SHP77 (cell line): ENCODE measurements around the gene WDFY3.
"Not testable (repeated sequence)": the region's sequence is repeated elsewhere in the genome, so short reads cannot be mapped to it uniquely, and the experiment has no call there.

Source experiments
- DNase-seq, 2 experiments: peaks; one replicate each; lab custom pipeline; 2025; lab: John Stamatoyannopoulos, UW

WDFY3 gene

DNA sequence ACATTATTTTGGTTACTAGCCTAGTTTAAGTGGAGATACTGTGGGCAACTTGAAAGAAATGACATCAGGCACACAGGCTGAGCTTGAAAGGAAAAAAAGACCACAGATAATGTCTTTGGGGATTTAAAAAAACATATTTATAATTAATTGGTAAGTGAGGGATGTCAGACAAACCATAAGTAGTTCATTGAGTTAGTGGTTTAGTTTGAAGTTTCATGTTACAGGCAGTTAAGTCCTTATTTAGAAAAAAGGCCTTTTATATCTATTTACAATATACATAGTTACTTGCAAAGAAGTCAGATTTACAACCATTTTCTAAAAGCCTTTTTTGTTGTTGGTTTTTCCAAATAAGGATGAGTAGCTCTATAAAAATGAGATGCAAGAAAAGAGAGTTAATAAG is 294.3 kb downstream of the WDFY3 start:
- DNase-seq: no peak

DNA sequence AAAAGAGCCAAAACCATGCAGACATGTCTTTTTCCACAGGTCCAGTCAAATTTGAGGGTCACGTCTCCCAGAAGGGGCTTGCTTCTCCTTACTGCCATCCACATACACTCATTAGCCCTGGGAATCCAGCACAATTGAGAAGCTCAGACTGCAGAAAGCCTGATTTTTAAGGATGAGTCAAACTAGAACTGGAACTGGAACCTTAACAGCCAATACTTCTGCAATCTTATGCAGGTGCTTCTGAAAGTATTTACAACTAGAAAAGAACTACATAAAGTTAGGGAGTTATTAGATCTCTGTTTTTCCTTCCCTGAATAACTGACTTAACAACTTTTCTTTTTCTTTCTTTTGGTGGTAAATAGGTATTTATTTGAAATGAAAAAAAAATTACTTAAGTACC is 297.3 kb downstream of the WDFY3 start:
- DNase-seq: no peak

DNA sequence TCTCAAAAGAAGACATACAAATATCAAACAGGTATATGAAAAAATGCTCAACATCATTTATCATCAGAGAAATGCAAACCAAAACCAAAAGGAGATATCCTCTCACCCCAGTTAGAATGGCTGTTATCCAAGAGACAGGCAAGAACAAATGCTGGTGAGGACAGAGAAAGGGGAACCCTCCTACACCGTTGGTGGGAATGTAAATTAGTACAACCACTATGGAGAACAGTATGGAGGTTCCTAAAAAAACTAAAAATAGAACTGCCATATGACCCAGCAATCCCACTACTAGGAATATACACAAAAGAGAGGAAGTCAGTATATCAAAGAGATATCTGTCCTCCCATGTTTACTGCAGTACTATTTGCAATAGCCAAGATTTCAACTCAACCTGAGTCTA is 300.1 kb downstream of the WDFY3 start:
- DNase-seq: no peak

DNA sequence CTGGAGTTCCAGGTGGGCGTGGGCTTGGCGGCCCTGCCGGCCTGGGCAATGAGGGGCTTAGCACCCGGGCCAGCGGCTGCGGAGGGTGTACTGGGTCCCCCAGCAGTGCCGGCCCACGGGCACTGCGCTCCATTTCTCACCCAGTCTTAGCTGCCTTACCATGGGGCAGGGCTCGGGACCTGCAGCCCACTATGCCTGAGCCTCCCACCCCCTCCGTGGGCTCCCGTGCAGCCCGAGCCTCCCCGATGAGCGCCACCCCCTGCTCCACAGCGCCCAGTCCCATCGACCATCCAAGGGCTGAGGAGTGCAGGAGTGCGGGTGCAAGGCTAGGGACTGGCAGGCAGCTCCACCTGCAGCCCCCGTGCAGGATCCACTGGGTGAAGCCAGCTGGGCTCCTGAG is 301.7 kb downstream of the WDFY3 start:
- DNase-seq: not testable (repeated sequence)

DNA sequence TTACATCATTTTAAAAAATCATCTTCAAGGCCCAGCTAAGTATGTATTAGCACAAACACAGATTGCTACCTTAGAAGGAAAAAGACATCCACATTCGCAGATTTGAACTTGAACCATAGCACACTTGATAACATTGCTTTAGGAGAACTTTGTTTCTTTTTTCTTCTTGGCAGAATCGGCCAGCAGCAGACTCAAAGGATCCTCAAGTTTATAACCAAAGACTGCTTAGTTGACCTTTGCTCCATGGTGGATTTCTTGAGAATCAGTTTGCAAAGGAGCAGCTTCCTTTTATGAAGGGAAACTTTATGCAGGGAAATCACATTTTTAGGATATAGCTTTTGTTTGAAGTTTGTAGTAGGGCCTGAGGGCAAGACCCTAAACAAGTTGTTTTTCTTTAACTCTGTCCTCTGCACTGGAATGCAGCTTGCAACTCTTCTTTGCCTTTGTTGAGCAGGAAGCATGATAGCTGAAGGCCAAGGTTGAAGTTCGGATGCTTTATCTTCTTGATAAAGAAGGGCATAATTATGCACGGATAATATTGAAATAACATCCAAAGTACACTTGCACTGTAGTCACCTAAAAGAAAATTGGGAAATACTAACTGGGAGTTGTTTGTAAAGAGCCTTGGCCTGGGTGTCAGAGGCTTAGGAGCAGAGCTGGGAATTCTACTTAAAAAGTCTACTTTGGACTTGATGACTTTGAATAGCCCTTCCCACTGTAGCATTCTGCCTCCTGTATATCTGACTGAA is 305.1 kb downstream of the WDFY3 start:
- DNase-seq: no peak

DNA sequence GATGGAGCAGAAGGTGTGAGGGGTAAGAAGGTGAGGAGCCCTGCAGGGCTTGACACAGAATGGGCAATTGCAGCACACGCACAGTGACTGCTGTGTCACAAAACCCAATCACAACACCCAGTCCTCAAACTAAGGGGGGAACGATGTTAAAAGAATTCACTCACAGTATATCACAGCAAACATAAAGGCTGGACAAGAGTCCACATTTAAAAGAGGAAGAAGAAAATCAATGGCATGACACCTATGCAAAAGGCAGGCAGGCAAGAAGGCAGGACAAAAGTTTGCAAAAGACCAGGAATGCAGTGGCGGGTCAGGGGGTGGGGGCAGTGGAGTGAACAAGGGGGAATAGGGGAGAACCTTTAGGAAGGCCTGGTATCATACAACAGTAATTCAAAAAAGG is 305.9 kb downstream of the WDFY3 start:
- no peak for DNase-seq

DNA sequence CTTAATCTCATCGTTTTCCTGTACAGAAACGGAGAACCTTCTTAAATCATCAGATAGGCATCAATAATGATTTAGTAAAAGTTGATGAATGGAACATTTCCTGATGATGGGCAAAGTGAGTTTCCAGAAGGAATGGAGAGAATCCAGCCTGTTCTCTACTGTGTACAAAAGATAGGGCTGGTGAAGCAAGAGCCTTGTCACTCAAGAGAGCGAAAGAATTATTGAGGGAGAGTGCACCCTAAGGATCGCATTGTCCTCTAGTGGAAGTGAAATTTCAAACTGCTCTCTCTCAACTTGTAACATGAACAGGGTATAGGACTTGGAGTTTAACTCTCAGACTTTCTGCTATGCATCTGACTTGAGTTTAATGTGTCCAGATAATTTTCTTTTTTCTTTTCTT is 314.0 kb downstream of the WDFY3 start:
- DNase-seq: no peak

DNA sequence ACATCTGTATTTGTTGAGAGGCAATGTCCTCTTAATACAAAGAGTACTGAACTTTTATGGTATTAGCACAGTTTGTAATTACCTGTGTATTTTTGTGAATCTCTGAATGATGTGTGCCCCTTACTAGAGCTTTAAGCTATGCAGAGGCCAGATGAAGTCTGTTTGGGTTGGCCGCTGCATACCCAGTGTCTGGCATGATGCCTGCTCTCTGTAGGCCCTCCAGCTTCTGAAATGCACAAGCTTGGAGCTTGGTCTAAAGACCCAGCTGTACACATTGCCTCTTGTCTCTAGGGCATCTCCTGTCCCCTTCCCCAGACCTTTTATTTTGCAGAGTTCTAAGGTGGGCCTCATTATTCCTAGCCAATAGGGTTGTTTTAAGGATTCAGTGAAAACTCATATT is 315.0 kb downstream of the WDFY3 start:
- DNase-seq: no peak

DNA sequence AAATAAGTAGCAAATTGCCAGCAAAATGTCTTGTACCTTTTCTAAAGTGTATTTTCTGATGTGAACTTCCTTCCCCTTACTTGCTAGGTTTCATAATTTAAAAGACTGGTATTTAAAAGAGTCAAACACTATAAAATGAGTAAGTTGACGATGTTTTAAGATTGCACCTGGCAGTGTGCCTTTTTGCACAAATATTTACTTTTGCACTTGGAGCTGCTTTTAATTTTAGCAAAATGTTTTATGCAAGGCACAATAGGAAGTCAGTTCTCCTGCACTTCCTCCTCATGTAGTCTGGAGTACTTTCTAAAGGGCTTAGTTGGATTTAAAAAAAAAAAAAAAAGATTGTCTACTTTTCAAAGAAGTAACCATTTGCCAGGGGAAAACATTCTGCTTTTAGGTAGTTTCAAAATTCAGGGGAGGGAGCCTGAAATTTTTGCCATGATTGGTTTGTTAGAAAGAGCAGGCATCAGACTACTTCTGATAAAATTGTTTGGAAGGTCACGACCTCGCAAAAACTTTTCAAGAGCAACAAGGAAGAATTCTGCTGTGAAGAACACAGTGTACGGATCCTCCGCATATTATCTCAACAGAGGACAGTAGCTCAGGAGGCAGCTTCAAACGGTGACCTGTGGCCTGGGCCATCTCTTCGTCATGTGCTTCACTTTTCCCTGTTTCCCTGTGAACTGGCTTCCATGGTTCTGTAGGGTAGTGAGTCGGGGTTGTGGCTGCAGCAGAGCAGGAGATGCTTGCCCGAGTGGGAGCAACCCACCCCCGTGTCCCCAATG is 317.4 kb downstream of the WDFY3 start:
- no peak for DNase-seq

DNA sequence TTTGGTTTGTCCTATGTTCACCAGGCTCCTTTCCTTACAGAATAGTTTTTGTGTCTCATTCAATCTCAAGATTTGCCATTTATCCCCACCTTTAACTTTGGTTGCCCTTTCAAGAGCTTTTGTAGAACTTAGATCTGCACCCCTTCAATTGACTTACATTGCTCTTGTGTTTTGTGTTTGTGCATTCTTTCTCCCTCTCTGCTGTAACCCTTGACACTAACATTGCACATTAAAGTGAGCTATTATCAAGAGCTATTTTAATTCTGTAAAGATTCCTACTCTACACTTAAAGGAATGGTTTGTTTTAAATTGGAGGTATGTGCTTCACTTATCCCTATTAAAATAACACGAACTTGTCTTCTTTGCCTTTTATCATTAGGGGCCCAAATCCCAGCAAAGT is 318.3 kb downstream of the WDFY3 start:
- DNase-seq: no peak

DNA sequence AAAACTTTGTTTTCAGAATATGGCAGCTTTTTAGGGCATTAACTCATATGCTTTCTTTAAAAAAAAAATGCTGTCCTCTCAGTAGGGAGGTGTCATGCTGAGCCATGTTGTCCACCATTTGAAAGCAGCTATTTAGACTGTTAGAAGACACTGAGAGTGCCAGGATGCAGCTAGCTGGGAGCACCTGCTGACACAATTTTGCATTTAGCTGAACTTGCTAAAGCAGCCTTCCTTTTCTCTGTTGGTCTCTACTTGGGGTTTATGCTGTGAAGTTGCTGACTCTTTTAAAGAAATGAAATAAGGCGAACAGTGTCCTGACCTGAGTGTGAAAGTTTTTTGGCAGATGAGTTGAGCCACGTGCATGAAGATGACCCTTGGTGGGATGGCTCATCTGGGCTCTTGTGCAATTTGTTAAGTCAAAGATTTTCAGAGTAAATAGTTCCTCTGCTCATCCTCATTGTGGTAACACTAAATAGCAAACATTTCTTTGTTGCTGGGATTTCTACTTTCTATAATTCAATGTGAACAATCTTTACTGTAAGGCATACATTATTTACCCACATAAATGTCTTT is 319.1 kb downstream of the WDFY3 start:
- peak in 1 of 2 experiments; percentile 5 for DNase-seq

DNA sequence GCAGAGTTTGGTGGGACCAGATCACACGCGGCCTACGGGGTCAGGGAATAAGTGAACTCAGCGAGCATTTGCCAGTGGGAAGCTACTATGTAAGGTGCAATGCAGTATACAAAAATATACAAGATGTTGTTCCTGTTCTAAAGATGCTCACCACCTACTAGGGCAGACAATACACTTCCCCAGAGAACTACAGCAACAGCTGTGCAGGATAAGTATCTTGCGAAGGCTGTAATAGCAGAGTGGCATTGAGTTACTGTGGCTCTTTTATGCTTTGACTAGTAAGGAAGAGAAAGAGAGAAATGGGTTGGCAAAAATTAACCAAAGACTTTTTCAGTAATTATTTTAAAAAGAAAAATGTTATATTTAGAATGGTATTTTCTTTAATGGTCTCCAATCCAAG is 322.4 kb downstream of the WDFY3 start:
- no peak for DNase-seq

DNA sequence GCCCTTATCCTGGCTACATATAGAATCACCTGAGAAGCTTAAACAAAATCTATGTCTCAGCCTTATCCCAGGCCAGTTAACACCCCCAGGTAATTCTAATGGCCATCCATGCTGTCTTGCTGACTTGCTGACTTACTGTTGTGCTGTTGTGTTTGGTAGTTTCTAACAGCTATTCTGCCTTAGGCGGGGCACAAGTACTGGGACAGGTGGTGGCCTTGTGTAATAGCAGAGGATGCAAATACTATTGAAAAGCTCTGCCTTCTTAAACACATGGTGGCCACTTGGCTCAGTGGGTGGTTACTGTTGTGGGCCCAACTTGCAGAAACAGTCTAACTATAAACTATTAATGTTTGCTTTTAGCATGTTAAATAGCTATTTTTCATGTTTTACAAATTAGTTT is 327.3 kb downstream of the WDFY3 start:
- DNase-seq: no peak

DNA sequence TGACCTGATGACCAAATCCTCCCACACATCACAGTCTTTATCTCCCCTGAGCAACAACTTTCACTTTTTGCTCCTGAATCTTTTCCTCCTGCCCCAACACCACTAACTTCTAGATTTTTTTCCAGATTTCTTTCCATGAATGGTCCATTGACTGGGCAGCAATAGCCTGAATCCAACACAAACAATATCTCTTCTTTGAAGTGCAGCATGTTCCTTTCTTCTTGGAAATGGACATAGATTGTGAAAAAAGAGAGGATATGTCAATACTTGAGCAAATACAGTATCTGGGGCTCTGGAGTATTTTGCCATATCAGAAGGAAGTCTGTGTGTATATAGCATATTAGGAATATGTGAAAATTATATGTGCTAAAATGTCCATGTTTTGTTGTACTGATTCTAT is 328.4 kb downstream of the WDFY3 start:
- no peak for DNase-seq

DNA sequence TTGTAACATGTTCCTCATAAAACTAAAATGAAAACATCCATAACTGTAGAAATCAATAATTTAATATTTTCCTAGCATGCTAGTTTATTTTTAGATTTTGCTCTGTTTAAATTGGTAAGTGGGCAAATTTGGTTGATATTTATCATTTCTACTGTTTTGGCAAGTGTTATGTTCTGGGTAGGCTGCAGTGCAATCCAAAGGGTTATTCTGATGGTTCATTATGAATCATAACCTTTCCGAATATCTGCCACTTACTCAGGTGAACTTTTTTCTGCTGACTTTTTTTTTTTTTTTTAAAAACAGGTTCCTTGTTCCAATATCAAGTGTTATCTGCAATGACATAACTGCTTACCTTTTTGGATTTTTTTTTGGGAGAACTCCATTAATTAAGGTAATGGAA is 331.5 kb downstream of the WDFY3 start:
- DNase-seq: no peak

DNA sequence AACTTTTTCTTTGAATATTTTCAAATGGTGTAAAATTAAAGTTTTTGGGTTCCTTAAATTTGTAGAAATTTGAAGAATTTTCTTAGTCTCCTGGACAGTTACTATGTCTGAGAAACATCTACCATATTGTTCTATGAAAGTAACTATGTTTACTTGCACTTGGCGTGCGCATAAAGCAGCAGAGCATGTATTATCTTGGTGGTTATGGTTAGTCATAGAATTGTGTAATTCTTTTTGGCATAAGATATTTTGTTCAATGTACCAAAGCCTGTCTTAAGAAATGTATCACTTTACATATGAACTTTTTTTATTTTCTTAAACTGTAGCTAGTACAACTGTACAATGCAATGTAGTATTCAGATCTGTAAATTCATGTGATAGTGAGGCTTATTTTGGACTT is 334.4 kb downstream of the WDFY3 start:
- DNase-seq: no peak

DNA sequence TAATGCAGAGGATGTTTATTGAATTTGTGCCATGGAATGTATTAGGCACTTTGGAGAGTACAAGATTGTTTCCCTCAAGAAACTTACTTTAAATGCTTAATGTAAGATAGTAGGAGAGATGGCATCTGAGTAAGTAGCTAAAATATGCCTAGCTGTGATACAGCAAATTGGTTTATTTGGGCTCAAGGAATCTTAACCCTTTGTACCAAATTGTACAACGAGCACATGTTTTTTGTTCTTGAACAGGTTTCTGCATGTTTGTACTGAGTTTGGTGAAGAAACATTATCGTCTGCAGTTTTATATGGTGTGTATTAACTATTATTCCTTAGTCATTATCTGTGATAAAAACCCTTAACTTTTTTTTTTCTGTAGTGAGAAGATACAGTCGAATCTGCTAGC is 334.9 kb downstream of the WDFY3 start:
- no peak for DNase-seq

DNA sequence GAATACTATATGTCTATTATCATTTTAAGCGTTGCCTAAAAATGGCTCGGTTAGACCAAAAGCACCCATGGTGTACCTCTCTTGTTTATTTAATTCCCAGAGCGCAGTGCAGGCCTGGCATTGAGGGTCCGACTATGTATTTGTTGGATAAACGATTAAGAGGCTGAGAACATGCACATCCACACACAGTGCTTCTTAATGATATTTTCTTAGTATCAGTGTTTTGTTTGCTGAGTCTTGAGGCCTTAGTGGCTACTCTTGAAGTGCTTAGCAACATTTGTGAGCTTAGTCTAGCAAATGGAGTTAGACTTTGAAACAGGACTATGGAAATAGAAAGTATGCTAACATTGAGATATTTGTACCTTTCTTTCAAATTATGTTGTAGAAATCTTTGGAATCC is 339.8 kb downstream of the WDFY3 start:
- no peak for DNase-seq

DNA sequence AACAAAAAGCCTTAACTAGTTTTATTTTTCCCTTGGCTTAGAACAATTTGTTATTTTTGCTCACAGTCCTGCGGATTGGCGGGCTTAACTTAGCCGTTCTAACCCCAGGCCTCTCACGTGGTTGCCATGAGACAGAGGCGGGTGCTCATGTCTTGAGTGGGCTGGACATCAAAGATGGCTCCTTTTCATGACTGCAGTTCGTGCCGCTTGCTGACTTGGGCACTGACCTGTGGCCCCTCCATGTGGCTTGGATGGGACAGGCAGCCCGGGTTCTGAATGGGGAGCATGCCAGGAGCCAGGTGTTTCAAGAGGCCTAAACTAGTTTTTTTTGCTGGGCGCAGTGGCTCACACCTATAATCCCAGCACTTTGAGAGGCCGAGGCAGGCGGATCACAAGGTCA is 342.8 kb downstream of the WDFY3 start:
- no peak for DNase-seq

DNA sequence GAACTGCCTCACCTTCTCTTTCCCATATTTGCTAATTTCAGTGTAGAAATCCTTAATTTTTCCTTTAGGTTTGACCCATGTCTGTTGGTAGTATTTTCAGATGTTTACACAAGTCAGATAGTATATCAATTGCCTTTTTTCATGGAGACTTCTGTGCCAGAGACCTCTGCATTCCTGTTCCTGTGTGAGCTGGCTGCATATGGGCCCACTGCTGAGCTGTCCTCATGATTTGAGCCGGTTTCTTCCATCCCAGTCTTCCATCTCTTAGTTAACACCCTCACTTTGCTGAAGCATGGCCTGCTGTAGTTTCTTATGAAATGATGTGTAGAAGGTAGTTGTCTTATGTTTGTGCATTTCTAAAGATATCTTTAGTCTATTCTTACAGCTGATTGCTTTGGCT is 343.5 kb downstream of the WDFY3 start:
- no peak for DNase-seq
